ENCODE results near the gene INSIG1.
A peak's percentile ranks its signal among the peaks of the same experiment; 100 is the strongest.

Gene INSIG1

GRCh38 chr7:155286686-155287085 is 11.0 kb upstream of the INSIG1 start:
- DNase-seq = no peak

- DNase-seq = no peak
Measured at GRCh38 chr7:155287284-155287935, 10.3 kb upstream of the INSIG1 start.

GRCh38 chr7:155288055-155288454 is 9.6 kb upstream of the INSIG1 start:
- no peak for DNase-seq

GRCh38 chr7:155289107-155289506 is 8.6 kb upstream of the INSIG1 start:
- no peak for DNase-seq

GRCh38 chr7:155289949-155290501 is 7.7 kb upstream of the INSIG1 start:
- DNase-seq = no peak

GRCh38 chr7:155291045-155291530 is 6.6 kb upstream of the INSIG1 start:
- DNase-seq = no peak

GRCh38 chr7:155291729-155292128 is 5.9 kb upstream of the INSIG1 start:
- DNase-seq = no peak

GRCh38 chr7:155292680-155293226 is 4.9 kb upstream of the INSIG1 start:
- no peak for DNase-seq

GRCh38 chr7:155293721-155294510 is 3.8 kb upstream of the INSIG1 start:
- DNase-seq = no peak

GRCh38 chr7:155294511-155294778 is 3.2 kb upstream of the INSIG1 start:
- no peak for DNase-seq

- no peak for DNase-seq
Measured at GRCh38 chr7:155295511-155295910, 2.2 kb upstream of the INSIG1 start.

- no peak for DNase-seq
Measured at GRCh38 chr7:155296006-155296787, 1.5 kb upstream of the INSIG1 start.

GRCh38 chr7:155296788-155297516 is 726 bp upstream of the INSIG1 start:
- DNase-seq = no peak

GRCh38 chr7:155298288-155298833 is 683 bp downstream of the INSIG1 start:
- no peak for DNase-seq

GRCh38 chr7:155298834-155299534 is 1.3 kb downstream of the INSIG1 start:
- DNase-seq = peak; percentile 94

- DNase-seq = no peak
Measured at GRCh38 chr7:155299535-155300202, 2.0 kb downstream of the INSIG1 start.

GRCh38 chr7:155300641-155301452 is 3.2 kb downstream of the INSIG1 start:
- no peak for DNase-seq

- DNase-seq = no peak
Measured at GRCh38 chr7:155303039-155303593, 5.4 kb downstream of the INSIG1 start.

- no peak for DNase-seq
Measured at GRCh38 chr7:155303897-155304296, 6.2 kb downstream of the INSIG1 start.
